ENCODE data around the gene L1CAM.

DNA sequence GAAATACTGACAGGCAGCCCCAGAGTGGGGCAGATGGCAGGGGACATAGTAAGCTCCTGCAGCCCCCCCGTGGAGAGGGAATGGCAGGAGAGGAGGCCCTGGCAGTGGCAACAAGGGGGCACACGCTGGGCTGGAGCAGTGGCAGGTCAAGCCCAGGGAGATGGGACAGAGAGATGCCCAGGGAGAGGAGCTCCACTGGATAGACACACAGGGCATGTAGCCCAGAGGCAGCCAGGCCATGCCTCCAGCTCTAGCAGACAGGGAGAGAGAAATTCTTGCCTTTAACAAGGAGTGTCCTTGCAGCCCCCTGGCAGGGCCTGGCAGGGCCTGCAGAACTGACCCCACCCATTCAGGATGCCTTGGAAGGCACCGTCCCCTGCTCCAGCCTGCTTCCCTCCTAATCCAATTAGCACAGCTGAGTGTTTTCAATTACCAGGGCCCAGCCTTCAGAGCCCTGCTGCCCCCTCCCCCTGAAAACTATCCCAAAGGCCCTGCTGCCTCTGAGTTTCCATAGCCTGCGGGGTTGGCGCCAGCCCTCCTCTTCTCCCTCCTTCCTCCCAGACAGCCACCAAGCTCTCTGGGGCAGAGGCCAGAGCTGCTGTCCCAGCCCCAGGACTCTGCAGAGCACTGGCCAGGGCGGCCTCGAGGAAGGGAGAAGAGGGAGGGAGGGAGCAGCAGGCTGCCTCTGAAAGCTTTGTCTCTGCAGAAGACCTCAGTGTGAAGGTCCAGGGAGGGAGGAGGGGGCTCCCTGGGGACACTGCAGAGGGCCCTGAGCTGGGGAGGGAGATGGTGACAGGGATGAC lies 12.5 kb downstream of the L1CAM start:
- TF ChIP-seq, protein P1, sequence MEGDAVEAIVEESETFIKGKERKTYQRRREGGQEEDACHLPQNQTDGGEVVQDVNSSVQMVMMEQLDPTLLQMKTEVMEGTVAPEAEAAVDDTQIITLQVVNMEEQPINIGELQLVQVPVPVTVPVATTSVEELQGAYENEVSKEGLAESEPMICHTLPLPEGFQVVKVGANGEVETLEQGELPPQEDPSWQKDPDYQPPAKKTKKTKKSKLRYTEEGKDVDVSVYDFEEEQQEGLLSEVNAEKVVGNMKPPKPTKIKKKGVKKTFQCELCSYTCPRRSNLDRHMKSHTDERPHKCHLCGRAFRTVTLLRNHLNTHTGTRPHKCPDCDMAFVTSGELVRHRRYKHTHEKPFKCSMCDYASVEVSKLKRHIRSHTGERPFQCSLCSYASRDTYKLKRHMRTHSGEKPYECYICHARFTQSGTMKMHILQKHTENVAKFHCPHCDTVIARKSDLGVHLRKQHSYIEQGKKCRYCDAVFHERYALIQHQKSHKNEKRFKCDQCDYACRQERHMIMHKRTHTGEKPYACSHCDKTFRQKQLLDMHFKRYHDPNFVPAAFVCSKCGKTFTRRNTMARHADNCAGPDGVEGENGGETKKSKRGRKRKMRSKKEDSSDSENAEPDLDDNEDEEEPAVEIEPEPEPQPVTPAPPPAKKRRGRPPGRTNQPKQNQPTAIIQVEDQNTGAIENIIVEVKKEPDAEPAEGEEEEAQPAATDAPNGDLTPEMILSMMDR (IDR thresholded peaks at IDR 0.05; ENCODE audit: low read depth, low read length): no peak
- TF ChIP-seq EZH2phosphoT487 (IDR thresholded peaks at IDR 0.05; ENCODE audit: low read depth): no peak
